ENCODE results near the gene BEND7. TPM values are rescaled to one million over a fixed set of nuclear protein-coding genes. Genes with fewer than 3 reads are reported as not detected.

BEND7 gene
- total RNA-seq, 1 donor from 2014 or later, result 18.3 TPM

GRCh38 chr10:13525663-13526062 is 3.2 kb downstream of the BEND7 start:
- DNase-seq (ENCODE audit: extremely low read depth, low read depth, low spot score), result no peak

GRCh38 chr10:13521026-13521425 is 7.8 kb downstream of the BEND7 start:
- DNase-seq (ENCODE audit: extremely low read depth, low read depth, low spot score), result no peak

- DNase-seq (ENCODE audit: extremely low read depth, low read depth, low spot score), result no peak
These were observed 8.6 kb downstream of the BEND7 start for GRCh38 chr10:13520194-13520593.

- DNase-seq (ENCODE audit: extremely low read depth, low read depth, low spot score), result no peak
These were observed 10.6 kb downstream of the BEND7 start for GRCh38 chr10:13518076-13518692.

GRCh38 chr10:13517675-13518074 is 11.1 kb downstream of the BEND7 start:
- DNase-seq (ENCODE audit: extremely low read depth, low read depth, low spot score), result no peak

GRCh38 chr10:13516176-13516575 is 12.6 kb downstream of the BEND7 start:
- DNase-seq (ENCODE audit: extremely low read depth, low read depth, low spot score), result no peak

- no peak for DNase-seq (ENCODE audit: extremely low read depth, low read depth, low spot score)
These were observed 13.3 kb downstream of the BEND7 start for GRCh38 chr10:13515467-13515866.

DNA sequence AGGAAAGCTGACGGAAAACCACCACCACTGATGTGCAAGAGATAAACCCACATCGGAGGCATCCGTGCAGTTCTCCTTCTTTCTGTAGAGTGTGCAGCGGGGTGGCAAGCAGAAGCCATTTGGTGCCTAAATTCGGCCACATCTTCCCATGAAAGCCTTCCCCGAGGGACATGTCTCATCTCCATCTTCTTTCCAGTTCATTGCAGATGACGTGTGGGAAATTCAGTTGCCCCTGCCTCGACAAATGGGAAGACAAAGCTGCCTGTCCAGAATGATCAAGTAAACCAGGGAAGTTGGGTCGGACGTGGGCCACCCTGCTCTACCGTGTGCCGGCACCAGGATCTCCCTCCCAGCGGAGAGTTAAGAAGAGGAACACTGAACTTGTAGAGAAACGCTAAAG is 14.5 kb downstream of the BEND7 start:
- DNase-seq (ENCODE audit: extremely low read depth, low read depth, low spot score), result no peak

- no peak for DNase-seq (ENCODE audit: extremely low read depth, low read depth, low spot score)
These were observed 16.2 kb downstream of the BEND7 start for GRCh38 chr10:13512564-13512963.

- no peak for DNase-seq (ENCODE audit: extremely low read depth, low read depth, low spot score)
These were observed 17.4 kb downstream of the BEND7 start for GRCh38 chr10:13511409-13511808.

GRCh38 chr10:13505052-13505680 is 23.6 kb downstream of the BEND7 start:
- DNase-seq (ENCODE audit: extremely low read depth, low read depth, low spot score), result no peak

DNA sequence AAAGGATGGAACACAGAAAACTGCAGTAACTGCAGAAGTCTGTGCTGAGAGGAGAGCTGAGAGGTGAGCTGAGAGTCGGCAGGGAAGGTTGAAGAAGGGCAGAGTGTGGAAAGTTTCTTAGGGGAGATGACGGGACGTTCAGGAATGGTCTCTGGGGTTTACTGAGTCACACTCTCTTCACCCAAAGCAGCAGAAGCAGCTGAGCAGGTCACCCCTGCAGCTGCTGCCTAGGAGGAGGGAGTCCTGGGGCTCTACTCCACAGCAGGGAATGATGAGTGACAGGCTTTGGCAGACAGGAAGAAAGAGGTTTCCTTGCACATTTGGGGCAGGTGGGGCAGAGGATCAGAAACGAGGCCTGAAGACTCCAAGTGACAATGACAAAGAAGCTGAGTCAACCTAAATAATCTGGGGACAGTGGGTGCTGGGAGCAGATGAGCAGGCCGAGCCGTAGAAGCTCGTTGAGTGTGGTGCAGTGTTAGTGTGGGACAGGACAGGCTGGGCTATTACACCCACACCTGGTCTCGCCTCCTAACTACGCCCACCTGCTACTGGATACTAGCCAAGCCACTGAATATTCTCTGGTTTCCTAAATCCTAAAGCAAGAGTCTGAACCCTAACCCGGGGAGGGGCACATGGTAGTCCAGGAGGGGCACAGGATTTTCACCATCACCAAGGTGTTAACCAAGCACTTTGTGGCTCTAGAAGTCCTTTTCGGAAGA is 24.9 kb downstream of the BEND7 start:
- DNase-seq (ENCODE audit: extremely low read depth, low read depth, low spot score), result no peak

GRCh38 chr10:13502380-13502779 is 26.4 kb downstream of the BEND7 start:
- no peak for DNase-seq (ENCODE audit: extremely low read depth, low read depth, low spot score)

- DNase-seq (ENCODE audit: extremely low read depth, low read depth, low spot score), result no peak
These were observed 28.6 kb downstream of the BEND7 start for GRCh38 chr10:13500201-13500600.

DNA sequence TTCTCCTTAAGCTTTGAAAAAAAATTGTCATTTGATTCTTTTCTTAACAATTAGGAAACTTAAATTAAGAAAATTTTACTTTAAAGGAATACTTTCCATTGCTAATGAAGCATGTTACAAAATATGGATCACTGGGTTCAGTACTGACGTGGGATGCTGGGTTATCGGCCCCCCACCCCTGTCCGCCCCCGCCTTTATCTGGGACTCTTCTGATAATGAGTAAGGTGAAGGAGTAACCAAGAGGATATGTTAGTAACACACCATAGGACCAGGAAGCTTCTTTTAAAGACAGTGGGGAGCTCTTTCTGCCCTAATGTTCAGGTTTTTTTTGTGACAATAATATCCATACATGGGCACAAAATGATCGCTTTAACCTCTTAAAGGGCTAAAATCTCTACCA is 29.7 kb downstream of the BEND7 start:
- no peak for DNase-seq (ENCODE audit: extremely low read depth, low read depth, low spot score)

GRCh38 chr10:13496931-13497330 is 31.9 kb downstream of the BEND7 start:
- no peak for DNase-seq (ENCODE audit: extremely low read depth, low read depth, low spot score)

- no peak for DNase-seq (ENCODE audit: extremely low read depth, low read depth, low spot score)
These were observed 32.6 kb downstream of the BEND7 start for GRCh38 chr10:13496164-13496563.

DNA sequence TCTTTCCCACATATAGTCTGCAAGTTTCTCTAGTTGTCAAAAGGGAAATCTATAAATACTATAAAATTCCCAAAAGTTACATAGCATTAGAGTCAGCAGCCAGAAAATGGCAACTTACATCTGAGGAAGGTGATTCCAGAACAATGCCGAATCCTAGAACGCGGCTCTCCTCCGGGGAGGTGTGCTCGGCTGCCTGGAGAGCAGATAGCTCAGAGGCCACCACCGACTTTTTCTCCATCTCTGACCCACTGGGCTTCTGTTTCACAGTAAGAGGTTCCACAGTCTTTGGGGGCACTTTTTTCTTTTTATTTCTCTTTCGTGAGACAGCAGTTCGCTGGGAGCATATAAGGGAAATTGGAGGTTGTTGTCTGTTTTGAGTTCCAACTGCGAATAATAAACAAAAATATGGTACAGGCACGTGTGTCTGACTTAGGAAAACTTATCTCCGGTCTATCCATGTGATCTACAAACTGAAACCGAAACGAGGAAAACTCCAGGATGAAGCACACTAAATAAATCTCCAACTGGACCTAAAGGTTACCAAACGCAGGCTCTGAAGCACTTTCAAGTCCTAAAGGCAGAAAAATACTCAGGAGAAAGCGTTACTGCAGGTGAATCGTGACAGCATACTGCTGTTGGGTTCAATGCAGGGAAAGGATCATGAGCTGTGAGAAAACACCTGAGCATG is 36.2 kb downstream of the BEND7 start:
- DNase-seq (ENCODE audit: extremely low read depth, low read depth, low spot score), result no peak

DNA sequence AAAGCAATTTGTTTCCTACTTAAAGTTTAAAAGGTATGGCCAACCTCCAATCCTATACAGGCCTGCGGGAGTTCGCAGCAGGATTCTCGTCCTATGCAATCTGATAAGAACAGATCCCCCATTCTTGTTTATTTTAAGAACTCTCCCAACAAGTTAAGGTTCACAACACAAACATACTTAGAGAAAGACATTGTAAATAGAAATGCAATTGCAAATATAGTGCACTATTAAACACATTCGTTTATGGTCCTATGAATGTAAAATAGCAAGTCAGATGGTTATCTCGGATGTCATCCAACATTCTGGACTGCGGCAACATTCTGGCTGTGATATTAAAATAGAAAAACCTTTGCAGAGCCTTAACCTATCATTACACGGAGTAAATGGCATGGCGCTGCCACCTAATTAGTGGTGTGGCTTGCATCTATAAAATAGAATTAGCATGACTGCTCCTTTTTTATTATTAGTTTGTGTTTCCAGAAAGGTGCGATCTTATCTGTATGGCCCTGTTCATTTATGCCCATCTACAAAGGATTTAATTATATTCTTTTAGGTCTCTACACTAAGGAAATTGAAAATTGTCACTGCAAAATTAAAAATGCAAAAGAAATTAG is 37.0 kb downstream of the BEND7 start:
- no peak for DNase-seq (ENCODE audit: extremely low read depth, low read depth, low spot score)

DNA sequence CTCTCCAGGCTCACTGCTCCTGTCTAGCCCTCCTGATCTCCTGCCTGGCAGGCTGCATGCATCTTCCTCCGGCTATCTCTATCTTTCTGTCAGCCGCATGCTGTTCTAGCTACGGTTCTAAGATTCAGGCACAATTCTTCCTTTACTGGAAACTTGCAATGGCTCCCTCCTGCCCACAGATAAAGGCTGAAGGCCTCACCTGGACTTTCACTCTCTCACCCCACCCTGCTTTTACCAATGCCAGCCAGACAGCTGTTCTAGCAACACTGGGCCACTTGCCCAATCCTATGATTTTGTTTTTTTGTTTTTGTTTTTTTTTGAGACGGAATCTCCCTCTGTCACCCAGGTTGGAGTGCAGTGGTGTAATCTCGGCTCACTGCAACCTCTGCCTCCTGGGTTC is 38.3 kb downstream of the BEND7 start:
- no peak for DNase-seq (ENCODE audit: extremely low read depth, low read depth, low spot score)

- DNase-seq (ENCODE audit: extremely low read depth, low read depth, low spot score), result no peak
These were observed 39.7 kb downstream of the BEND7 start for GRCh38 chr10:13489035-13489599.
